HG02938 (cell line): ENCODE results near the gene RASSF7.
"Not testable (repeated sequence)": the region's sequence is repeated elsewhere in the genome, so short reads cannot be mapped to it uniquely, and the experiment has no call there.

Experiments used
- ATAC-seq: cut with Tn5 transposase; IDR thresholded peaks from one replicate; pipeline ENCODE4 v1.9.1; 2021; ENCODE audit warnings: mild to moderate bottlenecking, moderate library complexity; ENCODE audit not compliant: unreplicated experiment

Gene RASSF7, protein sequence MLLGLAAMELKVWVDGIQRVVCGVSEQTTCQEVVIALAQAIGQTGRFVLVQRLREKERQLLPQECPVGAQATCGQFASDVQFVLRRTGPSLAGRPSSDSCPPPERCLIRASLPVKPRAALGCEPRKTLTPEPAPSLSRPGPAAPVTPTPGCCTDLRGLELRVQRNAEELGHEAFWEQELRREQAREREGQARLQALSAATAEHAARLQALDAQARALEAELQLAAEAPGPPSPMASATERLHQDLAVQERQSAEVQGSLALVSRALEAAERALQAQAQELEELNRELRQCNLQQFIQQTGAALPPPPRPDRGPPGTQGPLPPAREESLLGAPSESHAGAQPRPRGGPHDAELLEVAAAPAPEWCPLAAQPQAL

DNA sequence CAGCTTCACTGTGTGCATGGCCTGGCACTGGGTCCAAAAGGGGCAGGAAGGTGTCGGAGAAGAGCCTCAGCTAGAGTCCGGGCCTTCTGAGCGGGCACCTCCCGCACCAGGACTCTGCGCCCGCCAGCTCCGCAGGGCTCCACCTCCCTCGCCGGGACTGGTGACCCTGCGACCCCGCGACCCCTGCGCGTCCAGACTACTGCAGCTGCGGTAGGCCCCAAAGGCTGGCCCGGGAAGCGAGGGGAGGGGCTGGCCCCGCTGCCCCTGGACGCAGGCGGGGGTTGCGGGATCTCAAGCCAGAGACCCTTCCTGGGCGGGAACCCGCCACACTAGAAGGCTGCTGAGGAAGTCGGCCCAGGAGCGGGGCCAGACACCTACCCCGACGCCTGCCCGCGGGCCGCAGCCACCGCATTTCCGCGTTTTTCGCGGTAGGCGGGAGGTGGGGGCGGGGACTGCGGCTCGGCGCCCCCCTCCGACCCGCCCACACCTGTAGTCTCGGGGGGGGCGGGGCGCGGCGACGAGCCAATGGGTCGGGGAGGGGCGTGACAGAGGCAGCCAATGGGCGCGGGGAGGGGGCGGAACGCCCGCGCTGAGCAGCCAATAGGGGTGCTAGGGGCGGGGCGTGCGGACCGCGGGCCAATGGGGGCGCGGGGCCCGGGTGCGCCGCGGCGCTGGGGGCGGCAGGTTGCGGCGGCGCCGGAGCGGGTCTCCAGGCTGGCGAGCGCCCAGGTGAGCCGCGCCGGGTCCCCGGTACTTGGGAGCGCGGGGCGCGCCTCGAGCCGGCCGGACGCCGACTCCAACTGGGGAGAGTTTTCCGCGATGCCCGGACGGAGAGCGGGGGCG, at the start of gene RASSF7, which contains the start of gene LMNTD2:
Gene RASSF7, plus strand, starts transcription at position 666 of the 843 bp plus-strand sequence. CDS start 799 bp downstream, outside the sequence.
Gene LMNTD2, minus strand, starts transcription at position 434 of the 843 bp plus-strand sequence. Its CDS starts 22 bp downstream, at position 412.
- peak; percentile 62 for ATAC-seq

DNA sequence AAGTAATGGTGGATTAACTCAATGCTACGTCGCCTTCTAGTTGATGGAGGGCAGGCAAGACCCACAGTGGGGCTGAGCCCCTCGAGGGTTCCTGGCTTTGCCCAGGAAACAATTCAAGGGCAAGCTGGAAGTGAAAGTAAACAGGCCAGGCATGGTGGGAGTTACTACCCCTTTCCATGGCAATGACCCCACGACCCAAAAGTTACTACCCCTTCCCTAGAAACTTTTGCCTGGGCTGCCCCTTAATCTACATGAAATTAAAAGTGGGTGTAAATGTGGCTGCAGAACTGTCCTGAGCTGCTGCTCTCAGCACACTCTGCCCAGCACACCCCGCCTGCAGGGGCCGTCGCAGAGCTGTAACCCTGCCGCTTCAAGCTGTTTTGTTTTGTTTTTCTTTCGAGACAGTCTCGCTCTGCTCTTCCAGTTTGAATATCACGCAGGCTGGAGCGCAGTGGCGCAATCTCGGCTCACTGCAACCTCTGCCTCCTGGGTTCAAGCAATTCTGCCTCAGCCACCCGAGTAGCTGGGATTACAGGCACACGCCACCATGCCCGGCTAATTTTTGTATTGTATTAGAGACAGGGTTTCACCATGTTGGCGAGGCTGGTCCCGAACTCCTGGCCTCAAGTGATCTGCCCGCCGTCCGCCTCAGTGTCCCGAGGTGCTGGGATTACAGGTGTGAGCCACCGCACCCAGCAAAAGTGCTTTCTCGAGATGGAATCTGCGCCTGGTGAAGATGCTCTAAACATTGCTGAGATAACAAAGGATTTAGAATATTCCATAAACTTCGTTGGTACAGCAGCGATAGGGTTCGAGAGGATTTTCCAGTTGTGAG, 47.8 kb upstream of the RASSF7 start:
- no peak for ATAC-seq

DNA sequence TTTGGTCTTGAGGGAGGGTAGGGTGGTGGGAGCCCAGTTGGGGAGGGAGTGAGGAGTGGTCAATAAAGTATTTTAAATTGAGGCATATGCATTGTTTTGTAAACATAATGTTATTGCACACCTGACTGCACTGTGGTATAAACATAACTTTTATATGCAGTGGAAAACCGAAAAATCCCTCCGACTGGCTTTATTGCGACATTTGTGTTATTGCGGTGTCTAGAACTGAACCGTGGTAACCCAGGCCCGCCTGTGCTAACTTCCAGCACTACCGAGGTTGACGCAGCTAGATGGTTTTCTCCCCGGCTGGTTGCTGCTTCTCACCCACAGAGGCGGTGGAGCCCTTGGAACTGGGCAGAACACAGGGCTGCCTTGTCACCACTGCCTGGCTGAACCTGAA, 46.2 kb upstream of the RASSF7 start:
- no peak for ATAC-seq

DNA sequence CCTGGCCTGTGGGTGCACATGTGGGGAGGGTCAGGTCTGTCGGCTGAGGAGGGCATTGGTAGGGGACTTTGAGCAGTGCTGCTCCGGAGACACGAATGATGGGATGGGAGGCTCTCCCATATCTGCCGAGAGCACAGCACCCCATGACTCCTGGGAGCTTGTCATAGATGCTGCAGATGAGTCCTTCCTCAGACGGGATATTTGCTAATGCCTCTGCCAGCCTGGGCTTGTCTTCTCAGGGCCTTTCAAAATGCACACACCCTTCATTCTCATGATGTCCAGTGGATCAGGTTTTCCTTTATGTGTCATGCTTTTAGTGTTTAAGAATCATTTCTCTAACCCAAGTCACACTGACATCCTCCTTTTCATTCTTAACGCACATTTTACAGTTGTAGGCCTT, 45.6 kb upstream of the RASSF7 start:
- no peak for ATAC-seq

DNA sequence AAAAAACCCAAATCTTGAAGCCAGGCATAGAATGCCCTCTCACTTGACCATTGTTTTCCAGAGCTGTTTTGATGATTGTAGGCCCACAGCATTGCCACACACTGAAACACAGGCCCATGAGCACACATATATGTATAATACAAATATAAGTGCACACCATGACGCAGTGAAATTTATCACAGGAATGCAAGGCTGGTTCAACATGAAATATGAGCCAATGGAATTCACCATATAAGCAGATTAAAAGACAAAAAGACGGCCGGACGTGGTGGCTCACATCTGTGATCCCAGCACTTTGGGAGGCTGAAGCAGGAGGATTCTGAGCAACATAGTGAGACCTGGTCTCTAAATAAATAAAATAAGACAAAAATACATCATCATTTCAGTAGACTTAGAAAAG, 44.4 kb upstream of the RASSF7 start:
- ATAC-seq: no peak

DNA sequence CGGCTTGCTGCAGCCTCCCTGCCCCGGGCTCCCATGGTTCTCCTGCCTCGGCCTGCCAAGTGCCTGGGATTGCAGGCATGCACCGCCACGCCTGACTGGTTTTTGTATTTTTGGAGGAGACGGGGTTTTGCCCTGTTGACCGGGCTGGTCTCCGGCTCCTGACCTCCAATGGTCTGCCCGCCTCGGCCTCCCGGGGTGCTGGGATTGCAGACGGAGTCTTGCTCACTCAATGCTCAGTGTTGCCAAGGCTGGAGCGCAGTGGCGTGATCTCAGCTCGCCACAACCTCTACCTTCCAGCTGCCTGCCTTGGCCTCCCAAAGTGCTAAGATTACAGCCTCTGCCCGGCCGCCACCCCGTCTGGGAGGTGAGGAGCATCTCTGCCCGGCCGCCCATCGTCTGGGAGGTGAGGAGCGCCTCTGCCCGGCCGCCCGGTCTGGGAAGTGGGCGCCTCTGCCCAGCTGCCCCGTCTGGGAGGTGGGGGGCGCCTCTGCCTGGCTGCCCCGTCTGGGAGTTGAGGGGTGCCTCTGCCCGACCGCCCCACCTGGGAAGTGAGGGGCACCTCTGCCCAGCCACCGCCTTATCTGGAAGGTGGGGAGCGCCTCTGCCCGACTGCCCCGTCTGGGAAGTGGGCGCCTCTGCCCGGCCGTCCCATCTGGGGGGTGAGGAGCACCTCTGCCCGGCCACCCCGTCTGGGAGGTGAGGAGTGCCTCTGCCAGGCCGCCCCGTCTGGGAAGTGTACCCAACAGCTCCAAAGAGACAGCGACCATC, 43.7 kb upstream of the RASSF7 start:
- ATAC-seq: not testable (repeated sequence)

DNA sequence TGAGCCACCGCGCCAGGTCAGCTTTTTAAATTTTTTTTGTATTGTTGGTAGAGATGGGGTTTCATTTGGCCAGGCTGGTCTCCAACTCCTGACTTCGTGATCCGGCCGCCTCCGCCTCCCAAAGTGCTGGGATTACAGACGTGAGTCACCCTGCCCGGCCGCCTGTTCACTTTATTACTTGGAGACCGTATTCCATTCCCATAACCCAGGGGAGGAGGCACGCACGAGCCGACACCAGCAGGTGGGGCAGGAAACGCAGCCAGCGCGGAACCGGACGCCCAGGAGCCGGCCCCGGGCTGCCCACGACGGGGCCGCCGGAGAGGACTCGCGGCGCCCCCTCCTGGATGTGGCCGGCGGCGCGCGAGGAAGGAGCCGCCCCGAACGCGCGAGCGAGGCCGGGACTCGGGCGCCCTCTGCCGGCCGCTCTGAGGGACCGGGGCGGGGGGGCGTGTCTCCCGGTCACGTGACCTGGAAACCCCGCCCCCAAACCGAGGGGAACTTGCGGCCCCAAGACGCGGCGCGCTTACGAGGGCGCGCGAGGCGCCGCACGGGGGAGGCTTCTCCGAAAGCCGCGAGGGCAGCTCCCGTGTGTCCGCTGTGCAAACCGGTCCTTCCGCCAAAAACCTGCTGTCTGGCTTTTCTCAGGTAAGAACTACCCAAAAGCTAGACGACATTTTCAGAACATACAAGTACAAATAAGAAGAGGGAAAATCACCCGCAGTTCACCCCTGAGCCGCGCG, 42.1 kb upstream of the RASSF7 start:
- no peak for ATAC-seq

DNA sequence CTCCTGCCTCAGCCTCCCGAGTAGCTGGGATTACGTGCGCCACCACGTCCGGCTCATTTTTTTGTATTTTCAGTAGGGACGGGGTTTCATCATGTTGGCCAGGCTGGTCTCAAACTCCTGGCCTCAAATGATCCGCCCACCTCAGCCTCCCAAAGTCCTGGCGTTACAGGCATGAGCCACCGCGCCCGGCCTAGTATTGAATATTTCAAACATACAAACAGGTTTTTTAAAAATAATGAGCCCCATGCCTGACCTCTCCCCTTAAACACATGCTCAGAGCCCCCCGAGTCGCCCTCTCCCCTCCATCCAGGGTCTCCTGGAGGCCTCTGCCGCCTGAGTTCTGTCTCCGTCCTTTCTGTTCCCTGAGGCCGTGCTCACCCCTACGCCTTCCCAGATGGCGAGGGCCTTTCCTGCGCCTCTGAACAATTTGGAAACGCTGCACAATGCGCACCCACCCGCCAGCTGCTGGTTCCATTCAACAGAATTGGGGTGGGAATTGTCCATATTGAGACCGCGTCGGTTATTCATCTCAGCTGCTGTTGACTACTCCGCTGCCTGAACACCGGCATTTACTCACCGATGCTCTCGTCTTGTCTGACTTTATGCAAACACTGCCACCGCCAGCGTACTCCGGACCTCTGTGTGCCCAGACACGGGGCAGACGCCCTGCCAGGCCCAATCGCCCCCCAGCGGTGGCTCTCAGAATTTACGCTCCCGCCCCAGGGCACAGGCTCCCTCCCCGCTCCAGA, 40.2 kb upstream of the RASSF7 start:
- ATAC-seq: no peak

DNA sequence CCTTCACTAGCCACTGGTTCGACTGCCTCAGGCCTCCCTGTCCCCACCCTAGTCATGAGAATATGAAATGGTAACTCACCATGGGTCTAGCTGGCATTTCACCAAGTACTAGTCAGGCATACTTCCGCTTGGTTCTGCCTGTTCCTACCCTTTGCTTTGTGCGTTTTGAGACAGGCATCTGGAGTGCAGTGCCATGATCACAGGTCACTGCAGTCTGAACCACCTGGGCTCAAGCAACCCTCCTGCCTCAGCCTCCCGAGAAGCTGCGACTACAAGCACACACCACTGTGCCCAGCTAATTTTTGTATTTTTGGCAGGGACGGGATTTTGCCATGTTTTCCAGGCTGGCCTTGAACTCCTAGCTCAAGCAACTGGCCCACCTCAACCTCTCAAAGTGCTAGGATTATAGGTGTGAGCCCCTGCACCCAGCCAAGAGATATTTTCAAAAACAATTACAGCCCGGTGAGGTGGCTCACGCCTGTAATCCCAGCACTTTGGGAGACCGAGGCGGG, 39.5 kb upstream of the RASSF7 start:
- no peak for ATAC-seq

DNA sequence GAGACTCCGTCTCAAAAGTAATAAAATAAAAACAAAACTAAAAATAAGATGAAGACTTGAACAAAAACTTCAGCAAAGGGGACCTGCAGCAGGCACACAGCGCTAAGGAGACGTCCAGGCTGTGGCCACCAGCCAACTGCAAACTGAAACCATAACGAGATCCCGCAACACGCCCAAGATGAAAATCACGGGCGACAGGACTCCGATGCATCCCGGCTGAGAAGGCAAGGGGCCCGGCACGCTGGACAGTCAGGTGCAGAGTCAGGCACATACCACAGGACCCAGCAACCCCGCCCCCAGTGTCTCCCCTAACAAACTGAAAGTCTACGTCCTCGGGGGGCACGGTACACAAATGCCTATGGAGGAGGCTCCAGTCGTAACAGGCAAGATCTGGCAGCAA, 34.6 kb upstream of the RASSF7 start:
- no peak for ATAC-seq

DNA sequence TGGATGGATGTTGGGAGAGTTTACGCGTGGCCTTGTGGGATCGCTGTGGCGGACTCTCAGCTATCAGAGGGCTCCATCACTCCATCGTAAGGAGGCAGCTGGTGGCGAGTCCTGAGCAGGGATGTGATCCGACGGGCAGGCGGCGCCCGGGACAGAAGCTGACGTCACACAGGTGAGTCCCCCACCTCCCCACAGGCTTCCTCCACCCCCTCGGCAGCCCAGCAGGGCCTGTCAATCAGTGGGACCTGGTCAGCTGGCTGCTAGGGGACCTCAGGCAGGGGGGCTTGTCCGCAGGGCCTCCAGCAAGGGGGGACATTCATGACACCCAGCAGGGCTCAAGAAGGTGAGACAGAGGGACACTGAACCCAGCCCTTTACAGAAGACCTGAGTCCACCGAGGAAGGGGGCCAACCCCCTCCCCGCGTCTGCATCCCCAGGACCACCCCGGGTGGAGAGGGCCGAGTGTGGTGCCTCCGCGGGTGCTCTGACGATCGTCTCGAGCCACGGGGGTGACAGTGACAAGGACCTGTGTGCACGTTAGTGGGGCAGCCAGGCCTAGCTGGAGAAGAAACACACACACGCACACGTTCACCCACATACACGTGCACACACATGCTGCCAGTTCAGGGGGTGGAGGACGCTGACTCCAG, 32.5 kb upstream of the RASSF7 start:
- ATAC-seq: no peak

DNA sequence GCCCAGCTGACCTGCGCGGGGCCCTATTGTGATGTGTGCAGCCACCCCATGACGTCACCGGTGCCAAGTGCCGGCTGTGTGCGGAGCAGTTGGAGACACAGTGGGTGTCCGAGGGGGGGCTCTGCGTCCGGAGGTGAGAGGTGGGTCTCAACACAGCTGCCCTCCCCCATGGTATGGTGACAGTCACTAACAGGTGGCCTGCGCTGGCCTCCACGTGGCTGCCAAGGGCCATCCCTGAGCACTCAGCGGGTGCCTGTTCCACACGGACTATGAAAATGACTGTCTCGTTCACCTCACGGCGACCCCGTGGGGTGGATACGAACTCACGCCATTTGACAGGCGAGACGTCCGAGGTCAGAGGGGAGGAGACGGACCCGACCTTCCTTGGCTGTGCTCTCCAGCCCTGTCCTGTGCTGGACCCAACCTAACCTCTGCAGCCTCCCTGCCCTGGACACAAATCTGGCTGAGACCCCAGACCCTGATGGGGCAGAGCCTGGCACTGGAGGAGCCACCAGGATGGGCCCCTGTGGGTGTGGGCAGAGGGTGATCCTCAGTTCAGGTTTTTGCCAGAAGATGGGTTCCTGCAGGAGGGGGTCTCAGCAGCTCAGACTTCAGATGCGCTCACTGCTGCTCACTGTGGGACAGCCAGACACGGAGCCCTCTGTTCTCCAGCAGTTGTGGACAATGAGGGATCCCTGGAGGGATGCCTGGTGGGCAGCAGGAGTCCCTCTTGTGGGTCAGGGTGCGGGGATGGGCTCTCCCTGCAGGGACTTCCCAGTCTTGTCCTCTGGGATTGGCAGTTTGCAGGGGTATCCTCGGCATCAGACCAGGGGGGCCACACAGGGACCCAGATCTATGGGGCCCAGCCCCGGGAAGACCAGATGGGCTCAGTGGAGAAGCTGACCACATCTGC, 31.7 kb upstream of the RASSF7 start:
- no peak for ATAC-seq

DNA sequence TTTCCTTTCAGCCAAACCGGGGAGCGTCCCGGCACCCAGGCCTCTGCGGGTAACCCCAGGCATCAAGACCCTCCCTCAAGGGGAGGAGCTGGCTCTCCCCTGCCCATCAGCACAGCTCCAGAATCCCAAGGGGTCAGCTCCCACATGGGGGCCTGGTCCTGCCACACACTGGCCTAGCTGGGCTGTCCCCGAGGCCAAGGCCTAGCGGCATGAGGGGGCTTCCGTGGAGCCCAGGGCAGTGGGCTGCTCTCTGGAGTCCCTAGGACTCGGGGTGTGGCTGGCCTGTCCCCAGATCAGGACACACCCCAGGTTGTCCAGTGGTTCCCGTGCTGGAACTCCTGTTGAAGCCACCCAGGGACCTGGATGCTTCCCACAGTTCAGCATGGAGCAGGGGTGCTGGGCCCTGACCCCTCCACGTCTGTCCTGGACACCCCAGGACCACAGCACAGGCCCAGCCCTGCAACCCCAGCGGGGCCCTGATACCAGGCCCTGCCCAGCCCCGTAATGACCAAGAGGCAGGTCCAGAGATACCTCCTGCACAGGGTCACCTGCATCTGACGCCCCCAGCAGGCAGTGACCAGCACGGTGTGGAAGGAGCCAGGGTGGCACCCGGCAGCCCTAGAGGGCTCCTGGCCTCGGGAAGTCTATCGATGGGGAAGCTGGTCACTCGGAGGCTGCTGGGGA, 30.9 kb upstream of the RASSF7 start:
- ATAC-seq: no peak

DNA sequence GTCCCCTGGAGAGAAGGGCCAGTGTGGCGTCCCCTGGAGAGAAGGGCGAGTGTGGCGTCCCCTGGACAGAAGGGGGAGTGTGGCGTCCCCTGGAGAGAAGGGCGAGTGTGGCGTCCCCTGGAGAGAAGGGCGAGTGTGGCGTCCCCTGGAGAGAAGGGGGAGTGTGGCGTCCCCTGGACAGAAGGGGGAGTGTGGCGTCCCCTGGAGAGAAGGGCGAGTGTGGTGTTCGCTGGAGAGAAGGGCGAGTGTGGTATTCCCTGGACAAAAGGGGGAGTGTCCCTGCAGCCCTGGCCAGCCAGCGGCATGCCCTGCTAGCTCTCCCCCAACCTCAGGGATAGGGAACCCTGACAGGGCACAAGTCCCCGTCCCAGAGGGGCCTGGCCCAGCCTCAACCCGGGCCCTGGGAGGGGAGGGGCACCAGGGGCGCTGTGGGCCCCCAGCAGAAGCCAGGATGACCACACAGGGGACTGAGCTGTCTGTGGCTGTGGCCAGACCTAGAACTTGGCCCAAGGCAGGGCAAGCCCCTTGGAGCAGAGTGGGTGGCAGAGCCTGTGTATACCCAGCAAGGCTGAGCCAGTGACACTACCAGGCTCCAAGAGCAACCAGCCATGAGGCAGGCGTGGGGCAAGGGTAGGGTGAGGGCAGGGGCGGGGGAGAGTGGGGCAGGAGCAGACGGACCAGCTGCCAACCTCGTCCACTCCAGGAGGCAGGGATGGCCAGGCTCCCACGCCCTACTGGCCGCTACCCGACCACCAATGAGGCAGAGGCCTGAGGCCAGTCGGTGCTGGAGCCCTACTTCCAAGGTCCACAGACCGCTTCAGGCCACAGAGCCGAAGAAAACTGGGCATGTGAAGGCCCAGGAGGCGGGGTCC, 29.6 kb upstream of the RASSF7 start:
- no peak for ATAC-seq

DNA sequence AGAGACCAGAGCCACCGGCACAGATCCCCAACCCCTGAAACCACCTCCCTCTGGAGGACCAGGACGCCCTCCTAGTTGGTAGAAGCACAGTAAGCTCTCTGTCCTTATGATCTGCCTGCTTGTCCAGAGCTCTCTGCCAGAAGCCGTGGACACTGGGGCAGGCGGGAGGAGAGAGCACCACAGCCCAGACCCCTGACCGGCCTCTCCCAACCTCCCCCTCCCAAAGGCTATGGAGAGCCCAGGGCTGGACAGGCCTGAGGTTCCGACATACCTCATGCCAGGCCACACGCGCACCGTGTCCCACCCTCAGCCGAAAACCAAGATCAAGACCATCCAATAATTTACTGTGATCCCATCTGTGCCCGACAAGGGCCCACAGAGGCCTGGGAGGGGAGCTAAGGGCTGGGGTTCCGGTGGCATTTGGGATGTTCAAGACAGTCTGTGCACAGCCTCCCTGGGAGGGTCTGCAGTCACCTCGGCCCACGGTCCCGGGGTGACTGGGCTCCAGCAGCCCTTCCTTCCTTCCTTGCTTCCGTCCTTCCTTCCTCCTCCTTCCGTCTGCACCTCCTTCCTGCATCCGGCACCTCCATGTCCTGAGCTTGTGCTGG, 28.7 kb upstream of the RASSF7 start:
- ATAC-seq: no peak
